HFFc6 (cell line): ENCODE data around the gene SARNP. TPM values are rescaled to one million over a fixed set of nuclear protein-coding genes. Genes with fewer than 3 reads are reported as not detected.

Experiments used
- DNase-seq: peaks from one replicate; pipeline ENCODE4 v3.0.0-alpha.2; 2018
- H3K27ac Mint-ChIP-seq: 2 replicates; pipeline ENCODE4 v1.8.0; 2020; ENCODE audit warnings: mild to moderate bottlenecking, mixed read lengths
- H3K27me3 Mint-ChIP-seq: 2 replicates; pipeline ENCODE4 v1.8.0; 2021; ENCODE audit warnings: mild to moderate bottlenecking, moderate library complexity, mixed read lengths; ENCODE audit not compliant: insufficient read depth
- H3K36me3 Mint-ChIP-seq: 2 replicates; pipeline ENCODE4 v1.8.0; 2021; ENCODE audit warnings: low read depth, mixed read lengths
- H3K4me1 Mint-ChIP-seq: 2 replicates; pipeline ENCODE4 v1.8.0; 2020; ENCODE audit warnings: low read depth, mixed read lengths
- H3K4me3 Mint-ChIP-seq: 2 replicates; pipeline ENCODE4 v1.8.0; 2020; ENCODE audit warnings: mild to moderate bottlenecking, moderate library complexity, mixed read lengths
- H3K9me3 Mint-ChIP-seq: 2 replicates; pipeline ENCODE4 v1.8.0; 2020; ENCODE audit warnings: mild to moderate bottlenecking, mixed read lengths
- total RNA-seq, 6 experiments: library from RNA; stranded (reverse); fragmentation: NEBNext Ultra II Directional; extraction: Animal tissue kit (Norgen Biotek cat#: 25700); gene quantifications; 2 replicates in 1 of 6; 3 replicates in 5 of 6; pipeline ENCODE4 v1.2.3, GENCODE V29; 2021
- TF ChIP-seq, protein P1 (sequence below): fragments of 200-600 bp; sonication (generic); IDR thresholded peaks from 2 replicates; pipeline ENCODE4 v1.5.0; 2021; ENCODE audit warnings: antibody characterized with exemption, mild to moderate bottlenecking

The SARNP gene
- total RNA-seq, 6 experiments from 2014 or later, result 68.9 to 85.5 (median 78.4) TPM

- TF ChIP-seq, protein P1, sequence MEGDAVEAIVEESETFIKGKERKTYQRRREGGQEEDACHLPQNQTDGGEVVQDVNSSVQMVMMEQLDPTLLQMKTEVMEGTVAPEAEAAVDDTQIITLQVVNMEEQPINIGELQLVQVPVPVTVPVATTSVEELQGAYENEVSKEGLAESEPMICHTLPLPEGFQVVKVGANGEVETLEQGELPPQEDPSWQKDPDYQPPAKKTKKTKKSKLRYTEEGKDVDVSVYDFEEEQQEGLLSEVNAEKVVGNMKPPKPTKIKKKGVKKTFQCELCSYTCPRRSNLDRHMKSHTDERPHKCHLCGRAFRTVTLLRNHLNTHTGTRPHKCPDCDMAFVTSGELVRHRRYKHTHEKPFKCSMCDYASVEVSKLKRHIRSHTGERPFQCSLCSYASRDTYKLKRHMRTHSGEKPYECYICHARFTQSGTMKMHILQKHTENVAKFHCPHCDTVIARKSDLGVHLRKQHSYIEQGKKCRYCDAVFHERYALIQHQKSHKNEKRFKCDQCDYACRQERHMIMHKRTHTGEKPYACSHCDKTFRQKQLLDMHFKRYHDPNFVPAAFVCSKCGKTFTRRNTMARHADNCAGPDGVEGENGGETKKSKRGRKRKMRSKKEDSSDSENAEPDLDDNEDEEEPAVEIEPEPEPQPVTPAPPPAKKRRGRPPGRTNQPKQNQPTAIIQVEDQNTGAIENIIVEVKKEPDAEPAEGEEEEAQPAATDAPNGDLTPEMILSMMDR, result no peak
- H3K36me3 Mint-ChIP-seq, result peaks cover 8% of the 10 kb centered on the region
- H3K27ac Mint-ChIP-seq, result peak overlapping the region; percentile 90
- H3K9me3 Mint-ChIP-seq, result no peaks in the 10 kb centered on the region
- DNase-seq, result no peak
- peaks cover 80% of the 10 kb centered on the region for H3K4me1 Mint-ChIP-seq
- H3K27me3 Mint-ChIP-seq, result peaks cover 18% of the 10 kb centered on the region
- peak overlapping the region; percentile 92 for H3K4me3 Mint-ChIP-seq
Observed at GRCh38 chr12:55718624-55719275, 98.8 kb downstream of the SARNP start.

- H3K4me1 Mint-ChIP-seq, result peaks cover 80% of the 10 kb centered on the region
- H3K36me3 Mint-ChIP-seq, result peaks cover under 1% of the 10 kb centered on the region
- peak overlapping the region; percentile 90 for H3K27ac Mint-ChIP-seq
- no peak for DNase-seq
- H3K9me3 Mint-ChIP-seq, result no peaks in the 10 kb centered on the region
- peak overlapping the region; percentile 92 for H3K4me3 Mint-ChIP-seq
- TF ChIP-seq, protein P1, result no peak
- H3K27me3 Mint-ChIP-seq, result peaks cover 15% of the 10 kb centered on the region
Observed at GRCh38 chr12:55718015-55718414, 99.5 kb downstream of the SARNP start.

DNA sequence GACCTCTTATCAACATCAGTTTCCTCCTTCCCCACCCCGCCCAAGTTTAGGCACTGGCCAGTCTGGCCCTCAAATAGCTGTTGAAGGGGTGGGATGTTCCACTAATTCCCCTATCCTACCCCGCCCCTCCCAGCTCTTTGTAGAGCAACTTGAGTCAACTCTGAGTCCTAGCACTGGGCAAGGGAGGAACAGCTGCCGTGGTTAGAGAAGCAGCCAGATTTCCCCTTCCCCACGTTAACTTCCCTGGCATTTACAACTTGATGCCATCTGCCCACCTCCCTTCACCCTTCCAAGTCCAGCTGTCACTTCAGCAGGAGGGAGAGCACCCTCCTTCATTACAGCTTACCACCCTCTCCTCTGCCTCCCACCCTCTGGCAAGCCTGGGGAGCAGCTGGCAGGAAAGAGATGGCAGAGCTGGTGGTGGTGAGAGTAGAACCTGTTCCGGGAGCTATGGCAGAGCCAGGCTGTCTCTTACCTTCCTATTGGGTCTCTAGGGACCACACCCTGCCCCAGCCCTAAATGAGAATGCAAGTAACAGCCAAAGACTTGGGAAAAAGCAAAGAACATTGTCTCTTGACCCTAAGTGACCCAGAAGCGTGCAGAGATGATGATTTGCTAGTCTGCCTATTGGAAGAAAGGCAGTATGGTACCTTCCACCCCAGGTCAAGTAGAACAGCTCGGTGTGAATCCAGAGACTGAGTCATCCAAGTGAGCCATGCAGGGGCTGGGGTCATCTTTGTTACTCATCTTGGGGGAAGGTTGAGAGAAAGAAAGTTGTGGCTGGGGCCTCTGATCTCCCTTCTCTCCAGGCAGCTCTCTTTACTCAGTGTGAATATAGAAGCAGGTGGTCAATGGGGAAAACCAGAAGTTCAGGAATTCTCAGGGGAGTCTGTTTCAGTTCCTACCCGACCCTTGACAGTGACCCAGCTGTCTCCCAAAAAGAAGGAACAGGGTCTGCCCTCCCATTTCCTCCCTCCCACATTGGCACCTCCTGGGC is 100.2 kb downstream of the SARNP start:
- Mint-ChIP-seq H3K4me3 (peak overlapping the region; percentile 92), H3K4me1 (peaks cover 87% of the 10 kb centered on the region), H3K36me3 (no peaks in the 10 kb centered on the region), H3K27ac (peak overlapping the region; percentile 90), H3K27me3 (peaks cover 15% of the 10 kb centered on the region), H3K9me3 (no peaks in the 10 kb centered on the region)
- peak; percentile 57 for DNase-seq
- TF ChIP-seq, protein P1, result no peak

DNA sequence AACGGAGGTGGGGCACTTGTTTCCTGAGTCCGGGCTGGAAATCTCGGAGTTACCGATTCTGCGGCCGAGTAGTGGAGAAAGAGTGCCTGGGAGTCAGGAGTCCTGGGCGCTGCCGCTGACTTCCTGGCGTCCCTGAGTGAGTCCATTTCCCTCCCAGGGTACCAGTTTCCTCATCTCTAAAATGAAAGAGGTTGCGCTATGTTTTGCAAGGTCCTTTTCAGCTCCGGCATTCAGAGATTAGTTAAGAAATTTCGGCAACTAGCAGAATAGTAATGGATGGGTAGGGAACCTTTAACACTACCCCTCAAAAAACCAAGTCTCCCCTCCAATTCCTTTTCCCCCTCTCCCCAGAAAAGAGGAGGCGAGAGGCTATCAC is 101.0 kb downstream of the SARNP start:
- Mint-ChIP-seq H3K9me3 (no peaks in the 10 kb centered on the region), H3K27ac (peak overlapping the region; percentile 90), H3K27me3 (peaks cover 14% of the 10 kb centered on the region), H3K4me3 (peak overlapping the region; percentile 92), H3K4me1 (peaks cover 85% of the 10 kb centered on the region), H3K36me3 (no peaks in the 10 kb centered on the region)
- TF ChIP-seq, protein P1, result no peak
- DNase-seq, result no peak

DNA sequence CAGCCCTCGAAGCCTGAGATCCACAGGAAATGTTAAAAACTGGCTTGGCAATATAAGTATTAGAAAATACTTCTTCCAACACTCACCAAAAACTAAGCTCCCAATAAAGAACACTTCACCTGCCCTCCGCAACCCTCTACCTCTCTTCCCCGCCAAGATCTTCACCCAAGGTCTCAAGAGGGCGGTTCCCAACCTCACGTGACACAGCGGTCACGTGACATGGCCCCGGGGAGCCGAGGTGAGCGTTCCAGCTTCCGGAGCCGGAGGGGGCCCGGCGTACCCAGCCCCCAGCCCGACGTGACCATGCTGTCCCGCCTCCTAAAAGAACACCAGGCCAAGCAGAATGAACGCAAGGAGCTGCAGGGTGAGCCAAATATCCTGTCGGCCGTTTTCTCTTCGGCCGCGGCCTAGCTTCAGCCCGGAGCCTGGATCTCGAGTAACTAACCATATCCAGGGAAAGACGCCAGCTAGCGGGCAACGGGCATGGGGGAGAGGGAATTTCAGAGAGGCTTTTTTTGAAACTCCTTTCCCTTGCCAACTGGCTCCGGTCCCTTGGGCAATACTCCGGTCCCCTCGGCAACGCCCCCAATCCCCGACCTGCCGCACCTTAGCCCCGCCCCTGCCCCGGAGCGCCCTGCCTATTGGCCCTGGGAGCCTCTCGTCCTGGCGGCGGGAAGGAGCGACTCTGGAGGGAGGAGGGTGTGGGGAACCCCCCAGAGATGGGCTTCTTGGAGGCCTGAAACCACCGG is 101.5 kb downstream of the SARNP start, which contains the start of gene BLOC1S1:
Gene BLOC1S1, plus strand, starts transcription at position 214 of the 749 bp plus-strand sequence. Its CDS starts 6 bp downstream, at position 220.
- Mint-ChIP-seq H3K9me3 (no peaks in the 10 kb centered on the region), H3K4me3 (peak within 1 kb of the TSS; percentile 92)
- TF ChIP-seq, protein P1, result peak; percentile 36

More for the DNA sequence above, 101.5 kb downstream of the SARNP start, which contains the start of gene BLOC1S1:
- peak; percentile 83 for DNase-seq
- Mint-ChIP-seq H3K27me3 (peaks cover 10% of the 10 kb centered on the region), H3K27ac (peak within 1 kb of the TSS; percentile 90), H3K36me3 (no peaks in the 10 kb centered on the region), H3K4me1 (peaks cover 79% of the 10 kb centered on the region)
